ENCODE results near the gene TMEM164. TPM values are rescaled to one million over a fixed set of nuclear protein-coding genes. Genes with fewer than 3 reads are reported as not detected.

TMEM164 gene
- total RNA-seq, 4 donors from 2014 or later, result 8.2 to 13.4 (median 11.1) TPM

GRCh38 chrX:110034036-110034435 lies 31.1 kb downstream of the TMEM164 start:
- H3K4me3 ChIP-seq, result no peak overlapping the region
- WGBS, result 91% methylated on average over 2 of the region's 2 CpGs
- DNase-seq (ENCODE audit: extremely low spot score), result no peak
- no peak overlapping the region for H3K27ac ChIP-seq (replicated peaks in 1 of 4)
- intact Hi-C loops (cut with DNase I), result no loop called here
- no peaks in the 10 kb centered on the region for H3K27me3 ChIP-seq
- H3K36me3 ChIP-seq, result no peaks in the 10 kb centered on the region
- peaks cover 0 to 13% (median 3%) of the 10 kb centered on the region in 4 donors for H3K4me1 ChIP-seq
- no peaks in the 10 kb centered on the region for H3K9me3 ChIP-seq
- TF ChIP-seq CTCF (IDR thresholded peaks at IDR 0.05), result no peak
- no peak for TF ChIP-seq EP300 (IDR thresholded peaks at IDR 0.05)
- no peak for TF ChIP-seq POLR2AphosphoS5 (IDR thresholded peaks at IDR 0.05)
- no peak for TF ChIP-seq POLR2A (IDR thresholded peaks at IDR 0.05; ENCODE audit: low read depth)

GRCh38 chrX:110036162-110037033 lies 33.5 kb downstream of the TMEM164 start:
- Histone ChIP-seq H3K9me3 (no peaks in the 10 kb centered on the region), H3K27ac (replicated peaks in 1 of 4) (no peak overlapping the region), H3K36me3 (no peaks in the 10 kb centered on the region), H3K27me3 (no peaks in the 10 kb centered on the region), H3K4me1 (peaks cover 0 to 13% (median 3%) of the 10 kb centered on the region in 4 donors), H3K4me3 (no peak overlapping the region)
- intact Hi-C loops (cut with DNase I), result no loop called here
- TF ChIP-seq POLR2AphosphoS5 (IDR thresholded peaks at IDR 0.05) (no peak), POLR2A (IDR thresholded peaks at IDR 0.05; ENCODE audit: low read depth) (no peak), CTCF (IDR thresholded peaks at IDR 0.05) (no peak)
- WGBS, result 53% methylated on average over 3 of the region's 3 CpGs
- no peak for DNase-seq (ENCODE audit: extremely low spot score)

- no peak for DNase-seq (ENCODE audit: extremely low spot score)
- Histone ChIP-seq H3K4me1 (peaks cover 0 to 13% (median 3%) of the 10 kb centered on the region in 4 donors), H3K36me3 (no peaks in the 10 kb centered on the region), H3K9me3 (no peaks in the 10 kb centered on the region), H3K27me3 (no peaks in the 10 kb centered on the region), H3K4me3 (no peak overlapping the region), H3K27ac (replicated peaks in 1 of 4) (no peak overlapping the region)
- intact Hi-C loops (cut with DNase I), result no loop called here
- TF ChIP-seq POLR2AphosphoS5 (IDR thresholded peaks at IDR 0.05) (no peak), POLR2A (IDR thresholded peaks at IDR 0.05; ENCODE audit: low read depth) (no peak), EP300 (IDR thresholded peaks at IDR 0.05) (no peak)
- WGBS, result 73% methylated on average over 2 of the region's 2 CpGs
Observed at GRCh38 chrX:110037178-110037577, 34.3 kb downstream of the TMEM164 start.

GRCh38 chrX:110038900-110039299 lies 36.0 kb downstream of the TMEM164 start:
- Histone ChIP-seq H3K4me3 (no peak overlapping the region), H3K4me1 (peaks cover 0 to 10% (median 2%) of the 10 kb centered on the region in 4 donors), H3K27ac (replicated peaks in 1 of 4) (no peak overlapping the region), H3K9me3 (no peaks in the 10 kb centered on the region), H3K27me3 (no peaks in the 10 kb centered on the region), H3K36me3 (no peaks in the 10 kb centered on the region)
- TF ChIP-seq POLR2AphosphoS5 (IDR thresholded peaks at IDR 0.05) (no peak), CTCF (IDR thresholded peaks at IDR 0.05) (no peak), EP300 (IDR thresholded peaks at IDR 0.05) (no peak), POLR2A (IDR thresholded peaks at IDR 0.05; ENCODE audit: low read depth) (no peak)
- intact Hi-C loops (cut with DNase I), result no loop called here
- DNase-seq (ENCODE audit: extremely low spot score), result no peak

- intact Hi-C loops (cut with DNase I), result no loop called here
- H3K27ac ChIP-seq (replicated peaks in 1 of 4), result no peak overlapping the region
- no peaks in the 10 kb centered on the region for H3K36me3 ChIP-seq
- WGBS, result 63% methylated on average over 2 of the region's 2 CpGs
- no peaks in the 10 kb centered on the region for H3K9me3 ChIP-seq
- no peaks in the 10 kb centered on the region for H3K27me3 ChIP-seq
- no peak overlapping the region for H3K4me3 ChIP-seq
- H3K4me1 ChIP-seq, result peaks cover 0 to 10% (median 6%) of the 10 kb centered on the region in 4 donors
- TF ChIP-seq POLR2A (IDR thresholded peaks at IDR 0.05; ENCODE audit: low read depth), result no peak
- no peak for TF ChIP-seq EP300 (IDR thresholded peaks at IDR 0.05)
- DNase-seq (ENCODE audit: extremely low spot score), result no peak
Observed at GRCh38 chrX:110041980-110042379, 39.1 kb downstream of the TMEM164 start.
